GM12878 (cell line): Measurements from ENCODE around the gene TSSC4. TPM values are rescaled to one million over a fixed set of nuclear protein-coding genes. Genes with fewer than 3 reads are reported as not detected.

ENCODE experiments used
- ATAC-seq: fragments of 200-7000 bp; cut with Tn5 transposase; 3 replicates; pipeline ENCODE4 v1.9.1; 2020; ENCODE audit warnings: mild to moderate bottlenecking, moderate library complexity
- BruUV-seq: library from RNA; stranded (reverse); fragments of 400-500 nt; replicated peaks from 2 replicates; lab custom pipeline; 2021; lab: Mats Ljungman, UMichigan
- CTCF ChIA-PET: fragments of 300-600 bp; sonication (Branson Sonifier 250); formaldehyde crosslinking; extraction: SDS; loops from one replicate; lab custom pipeline; 2021; ENCODE audit warnings: inconsistent platforms; lab: Yijun Ruan, JAX
- POLR2A ChIA-PET: fragments of 350-600 bp; formaldehyde crosslinking; extraction: SDS; loops from one replicate; lab custom pipeline; 2021; ENCODE audit warnings: inconsistent platforms; lab: Charles Lee
- RAD21 ChIA-PET: fragments of 300-600 bp; sonication (Branson Sonifier 250); formaldehyde crosslinking; loops from one replicate; lab custom pipeline; 2023; ENCODE audit warnings: antibody characterized with exemption; ENCODE audit not compliant: unreplicated experiment; lab: Charles Lee
- SMC1A ChIA-PET: fragments of 300-600 bp; sonication (Branson Sonifier 250); formaldehyde crosslinking; loops from one replicate; lab custom pipeline; 2023; ENCODE audit not compliant: unreplicated experiment, uncharacterized antibody; lab: Charles Lee
- DNase-seq: peaks from one replicate; pipeline ENCODE4 v3.0.0-alpha.2; 2011; ENCODE audit warnings: low read depth, low spot score
- FAIRE-seq: peaks from 3 replicates; lab custom pipeline; 2011; peaks lifted over from hg19 to GRCh38; lab: Jason Lieb, UNC
- H2AFZ ChIP-seq: 2 replicates; pipeline ENCODE4 v1.6.0; 2011; ENCODE audit warnings: low read depth, low read length, control low read depth; ENCODE audit not compliant: control insufficient read depth
- H3K27ac ChIP-seq: 2 replicates; pipeline ENCODE4 v1.5.1; 2011; ENCODE audit warnings: control low read depth; ENCODE audit not compliant: control insufficient read depth, insufficient read depth
- H3K27me3 ChIP-seq, 2 experiments: replicated peaks in 1 of 2; 2 replicates each; pipeline versions ENCODE4 v1.6.0 to v1.6.1; 2011; ENCODE audit warnings: low read length in 1 of 2; ENCODE audit not compliant: control insufficient read depth in 2 of 2, insufficient read depth in 2 of 2
- H3K36me3 ChIP-seq, 2 experiments: 2 replicates each; pipeline ENCODE4 v1.5.1; 2011; ENCODE audit warnings: low read length in 1 of 2; ENCODE audit not compliant: control insufficient read depth in 2 of 2, insufficient read depth in 2 of 2
- H3K4me1 ChIP-seq: 2 replicates; pipeline ENCODE4 v1.6.1; 2011; ENCODE audit warnings: mild to moderate bottlenecking, low read length, moderate library complexity, mixed read lengths; ENCODE audit not compliant: control insufficient read depth, insufficient read depth
- H3K4me2 ChIP-seq: 2 replicates; pipeline ENCODE4 v1.6.0; 2011; ENCODE audit warnings: control low read depth; ENCODE audit not compliant: control insufficient read depth, insufficient read depth
- H3K4me3 ChIP-seq: fragments of 200-600 bp; sonication (generic); 2 replicates; pipeline ENCODE4 v1.5.1; 2016
- H3K79me2 ChIP-seq: 2 replicates; pipeline ENCODE4 v1.6.0; 2011; ENCODE audit warnings: low read length; ENCODE audit not compliant: control insufficient read depth, insufficient read depth
- H3K9ac ChIP-seq: 2 replicates; pipeline ENCODE4 v1.8.0; 2011; ENCODE audit warnings: low read length, control low read depth, mixed read lengths; ENCODE audit not compliant: control insufficient read depth, insufficient read depth
- H3K9me3 ChIP-seq: replicated peaks from 3 replicates; pipeline ENCODE4 v1.5.1; 2011; ENCODE audit warnings: mild to moderate bottlenecking, low read length; ENCODE audit not compliant: control insufficient read depth, insufficient read depth
- H4K20me1 ChIP-seq: 2 replicates; pipeline ENCODE4 v1.6.0; 2011; ENCODE audit not compliant: control insufficient read depth, insufficient read depth
- BACH1 ChIP-seq: fragments of 450-650 bp; IDR thresholded peaks from 2 replicates; pipeline ENCODE4 v1.6.1; 2017; ENCODE audit warnings: mild to moderate bottlenecking, borderline replicate concordance
- EGR1 ChIP-seq, 2 experiments: IDR thresholded peaks; 1 replicate in 1 of 2; 2 replicates in 1 of 2; pipeline ENCODE4 v1.6.1; 2011 to 2012; ENCODE audit warnings: low read depth in 2 of 2, low read length in 2 of 2, borderline replicate concordance in 1 of 2, mild to moderate bottlenecking in 1 of 2, moderate library complexity in 1 of 2
- KAT2A ChIP-seq: conservative IDR thresholded peaks from 2 replicates; pipeline ENCODE4 v1.6.1; 2011; ENCODE audit warnings: low read depth, low read length; ENCODE audit not compliant: control insufficient read depth
- LARP7 ChIP-seq: fragments of 450-650 bp; IDR thresholded peaks from 2 replicates; pipeline ENCODE4 v1.6.1; 2017; ENCODE audit warnings: mild to moderate bottlenecking
- MEF2A ChIP-seq: IDR thresholded peaks from 2 replicates; pipeline ENCODE4 v1.6.1; 2011; ENCODE audit warnings: low read depth, mild to moderate bottlenecking, low read length, moderate library complexity; ENCODE audit not compliant: insufficient read depth
- MEF2B ChIP-seq: fragments of 450-650 bp; IDR thresholded peaks from 2 replicates; pipeline ENCODE4 v1.6.1; 2018; ENCODE audit warnings: mild to moderate bottlenecking, moderate library complexity; ENCODE audit not compliant: partially characterized antibody, poor library complexity, severe bottlenecking
- NFIC ChIP-seq: IDR thresholded peaks from 2 replicates; pipeline ENCODE4 v1.6.1; 2012; ENCODE audit warnings: low read depth, mild to moderate bottlenecking, inconsistent platforms, low read length, moderate library complexity
- NFXL1 ChIP-seq: fragments of 450-650 bp; IDR thresholded peaks from 2 replicates; pipeline ENCODE4 v1.6.1; 2017; ENCODE audit warnings: antibody characterized with exemption, mild to moderate bottlenecking, borderline replicate concordance
- NFYB ChIP-seq: IDR thresholded peaks from 2 replicates; pipeline ENCODE4 v1.6.1; 2011; ENCODE audit warnings: low read depth, mild to moderate bottlenecking, low read length, improper control_type of control experiment, moderate library complexity; ENCODE audit not compliant: insufficient read depth
- POLR2A ChIP-seq: IDR thresholded peaks from 2 replicates; pipeline ENCODE4 v1.6.1; 2011; ENCODE audit warnings: low read depth, mild to moderate bottlenecking, low read length
- POLR2AphosphoS2 ChIP-seq: IDR thresholded peaks from 2 replicates; pipeline ENCODE4 v1.6.1; 2011; ENCODE audit warnings: low read depth, mild to moderate bottlenecking, low read length, improper control_type of control experiment, moderate library complexity
- POU2F2 ChIP-seq: IDR thresholded peaks from 3 replicates; pipeline ENCODE4 v1.6.1; 2011; ENCODE audit warnings: low read depth, mild to moderate bottlenecking, low read length, borderline replicate concordance
- SIX5 ChIP-seq: IDR thresholded peaks from 2 replicates; pipeline ENCODE4 v1.6.1; 2011; ENCODE audit warnings: mild to moderate bottlenecking, low read depth, low read length, moderate library complexity; ENCODE audit not compliant: severe bottlenecking
- SMAD1 ChIP-seq: fragments of 450-650 bp; IDR thresholded peaks from 2 replicates; pipeline ENCODE4 v1.6.1; 2018; ENCODE audit warnings: mild to moderate bottlenecking, low read depth; ENCODE audit not compliant: partially characterized antibody
- TCF3 ChIP-seq: IDR thresholded peaks from 2 replicates; pipeline ENCODE4 v1.6.1; 2012; ENCODE audit warnings: low read depth, mild to moderate bottlenecking, low read length, borderline replicate concordance; ENCODE audit not compliant: insufficient read depth
- WRNIP1 ChIP-seq: IDR thresholded peaks from 2 replicates; pipeline ENCODE4 v1.6.1; 2011; ENCODE audit warnings: low read depth, low read length, improper control_type of control experiment, borderline replicate concordance
- ZSCAN29 ChIP-seq: fragments of 450-650 bp; IDR thresholded peaks from 2 replicates; pipeline ENCODE4 v1.6.1; 2017; ENCODE audit warnings: mild to moderate bottlenecking, moderate library complexity
- ZZZ3 ChIP-seq: IDR thresholded peaks from 2 replicates; pipeline ENCODE4 v1.6.1; 2011; ENCODE audit warnings: low read depth; ENCODE audit not compliant: control insufficient read depth, insufficient read length
- WGBS: methylation state at CpG from one replicate; pipeline ENCODE4 v1.1.6; 2016; ENCODE audit warnings: low lambda C conversion rate; ENCODE audit not compliant: insufficient replicate concordance, insufficient coverage; ENCODE audit errors: missing lambda C conversion rate; 5-methylcytosine and 5-hydroxymethylcytosine counted together
- in situ Hi-C: fragments of 300-500 bp; cut with MboI; formaldehyde crosslinking; loops from 9 replicates; pipeline ENCODE4 v1.14.3; 2018; ENCODE audit warnings: mixed read lengths
- intact Hi-C: fragments of 100-400 bp; cut with micrococcal nuclease; formaldehyde crosslinking; loops from one replicate; pipeline ENCODE4 v1.14.2; 2022; ENCODE audit not compliant: unreplicated experiment
- polyA plus RNA-seq, 11 experiments: library from polyadenylated mRNA; depleted of rRNA in 4 of 11; unstranded in 6 of 11; stranded (reverse) in 5 of 11; fragments of >200 nt; fragmentation: Nextera tagmentation in 4 of 11; fragmentation: Illumina TruSeq in 1 of 11; extraction: Ambion mirVana in 4 of 11; extraction: Trizol in 1 of 11; gene quantifications; 1 replicate in 1 of 11; 2 replicates in 10 of 11; pipeline versions ENCODE4 v1.2.1 to v1.2.3, GENCODE V29; 2011 to 2016; ENCODE audit warnings: inconsistent platforms in 2 of 11, missing spikeins in 2 of 11, low read depth in 1 of 11
- total RNA-seq, 4 experiments: library from RNA; depleted of rRNA in 3 of 4; stranded (reverse); fragments of >200 nt in 3 of 4; fragmentation: Illumina TruSeq in 1 of 4; extraction: Trizol in 1 of 4; gene quantifications; 2 replicates each; pipeline versions ENCODE4 v1.2.1 to v1.2.3, GENCODE V29; 2013 to 2021
- TF ChIP-seq, protein P1 (sequence below): fragments of 450-650 bp; formaldehyde crosslinking; IDR thresholded peaks from 2 replicates; pipeline ENCODE4 v1.5.0; 2022; ENCODE audit warnings: mild to moderate bottlenecking, missing genetic modification characterization

The TSSC4 gene
- total and polyA plus RNA-seq, 10 of the 15 experiments (the other 5 are each of a cell fraction or from before 2014, with no cell fraction given), result 0.69 to 70.1 (median 25.7) TPM

DNA sequence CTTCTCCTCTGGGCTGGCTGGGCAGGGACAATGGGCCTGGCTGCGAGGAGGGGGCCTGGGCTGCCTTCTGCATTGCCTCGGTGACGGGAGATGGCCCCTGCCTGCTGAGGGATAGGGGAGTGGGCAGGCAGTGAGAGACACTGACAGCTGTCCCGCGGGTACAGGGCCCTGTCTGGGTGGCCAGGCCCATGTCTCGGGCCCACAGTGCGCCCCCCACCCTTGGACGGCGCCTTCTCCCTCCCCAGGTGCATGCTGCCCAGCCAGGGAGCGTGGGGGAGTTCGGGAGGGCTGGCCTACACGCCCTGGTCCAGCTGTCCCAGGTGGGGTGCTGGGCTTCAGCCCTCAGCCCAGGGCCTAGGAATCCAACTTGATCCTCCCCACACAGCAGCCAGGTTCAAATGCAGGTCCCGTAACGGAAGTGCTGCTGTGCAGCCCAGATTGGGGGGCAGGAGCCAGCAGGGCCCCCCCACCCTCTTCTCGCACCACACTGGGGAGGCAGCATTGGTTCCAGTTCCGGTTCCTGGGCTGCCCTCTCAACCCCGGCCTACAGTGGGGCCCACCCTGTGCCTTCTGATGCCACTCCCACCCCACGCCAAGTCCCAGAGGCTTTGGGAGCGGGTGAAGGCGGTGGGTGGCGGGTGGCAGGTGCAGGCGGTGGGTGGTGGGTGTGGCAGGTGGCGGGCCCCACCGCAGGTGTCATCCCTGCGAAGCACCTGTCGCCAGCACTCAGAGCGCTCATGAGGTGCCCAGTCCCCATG lies 7.3 kb upstream of the TSSC4 start:
- Histone ChIP-seq H3K9me3 (no peaks in the 10 kb centered on the region), H3K4me3 (no peak overlapping the region), H3K9ac (no peak overlapping the region), H4K20me1 (no peaks in the 10 kb centered on the region; the same call in 1 of the 2 replicates), H3K79me2 (peaks cover 23% of the 10 kb centered on the region), H3K27ac (no peak overlapping the region), H2AFZ (no peak overlapping the region), H3K36me3 (peaks cover 0 to 57% of the 10 kb centered on the region in 2 experiments; a peak in 3 of 4 replicates), H3K4me1 (peaks cover 42% of the 10 kb centered on the region), H3K27me3 (no peaks in the 10 kb centered on the region), H3K4me2 (peak overlapping the region; percentile 48; the same call in 1 of the 2 replicates)
- DNase-seq (no peak), ATAC-seq (no peak; the same call in 2 of the 3 replicates), FAIRE-seq (no peak)
- ChIA-PET CTCF (no interaction called here), POLR2A (no interaction called here), RAD21 (no interaction called here), SMC1A (no interaction called here)
- in situ Hi-C loops, result loop anchor here (25.0 kb wide), 1 partner anchor 1581 kb away; the partner anchor contains the start of genes PIDD1, PNPLA2 and RPLP2
- BruUV-seq, result no TSS peak
- WGBS, result 41% methylated on average over 27 of the region's 27 CpGs
- intact Hi-C loops, result no loop called here
- no peak for TF ChIP-seq NFIC
- TF ChIP-seq SIX5, result no peak
- TF ChIP-seq POU2F2, result no peak
- 0 out of 2 replicates have a peak, but pooled peaks have one; percentile 10 for TF ChIP-seq TCF3
- TF ChIP-seq ZZZ3, result no peak
- no peak for TF ChIP-seq BACH1
- no peak for TF ChIP-seq LARP7
- no peak for TF ChIP-seq MEF2A
- TF ChIP-seq SMAD1, result no peak
- TF ChIP-seq ZSCAN29, result no peak
- TF ChIP-seq EGR1 (IDR thresholded peaks at IDR 0.05; ENCODE audit: borderline replicate concordance in 1 of 2, low read depth in 2 of 2, low read length in 2 of 2), result 0 out of 3 replicates have a peak, but pooled peaks of 1 of the 2 experiments have one; percentile 1
- TF ChIP-seq WRNIP1, result no peak
- no peak for TF ChIP-seq KAT2A
- TF ChIP-seq, protein P1, sequence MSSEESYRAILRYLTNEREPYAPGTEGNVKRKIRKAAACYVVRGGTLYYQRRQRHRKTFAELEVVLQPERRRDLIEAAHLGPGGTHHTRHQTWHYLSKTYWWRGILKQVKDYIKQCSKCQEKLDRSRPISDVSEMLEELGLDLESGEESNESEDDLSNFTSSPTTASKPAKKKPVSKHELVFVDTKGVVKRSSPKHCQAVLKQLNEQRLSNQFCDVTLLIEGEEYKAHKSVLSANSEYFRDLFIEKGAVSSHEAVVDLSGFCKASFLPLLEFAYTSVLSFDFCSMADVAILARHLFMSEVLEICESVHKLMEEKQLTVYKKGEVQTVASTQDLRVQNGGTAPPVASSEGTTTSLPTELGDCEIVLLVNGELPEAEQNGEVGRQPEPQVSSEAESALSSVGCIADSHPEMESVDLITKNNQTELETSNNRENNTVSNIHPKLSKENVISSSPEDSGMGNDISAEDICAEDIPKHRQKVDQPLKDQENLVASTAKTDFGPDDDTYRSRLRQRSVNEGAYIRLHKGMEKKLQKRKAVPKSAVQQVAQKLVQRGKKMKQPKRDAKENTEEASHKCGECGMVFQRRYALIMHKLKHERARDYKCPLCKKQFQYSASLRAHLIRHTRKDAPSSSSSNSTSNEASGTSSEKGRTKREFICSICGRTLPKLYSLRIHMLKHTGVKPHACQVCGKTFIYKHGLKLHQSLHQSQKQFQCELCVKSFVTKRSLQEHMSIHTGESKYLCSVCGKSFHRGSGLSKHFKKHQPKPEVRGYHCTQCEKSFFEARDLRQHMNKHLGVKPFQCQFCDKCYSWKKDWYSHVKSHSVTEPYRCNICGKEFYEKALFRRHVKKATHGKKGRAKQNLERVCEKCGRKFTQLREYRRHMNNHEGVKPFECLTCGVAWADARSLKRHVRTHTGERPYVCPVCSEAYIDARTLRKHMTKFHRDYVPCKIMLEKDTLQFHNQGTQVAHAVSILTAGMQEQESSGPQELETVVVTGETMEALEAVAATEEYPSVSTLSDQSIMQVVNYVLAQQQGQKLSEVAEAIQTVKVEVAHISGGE (CRISPR knock-in tag), result no peak
- TF ChIP-seq NFXL1, result no peak
- TF ChIP-seq MEF2B, result no peak
- TF ChIP-seq POLR2A, result peak; percentile 26; the same call in 1 of the 2 replicates
- no peak for TF ChIP-seq NFYB
- no peak for TF ChIP-seq POLR2AphosphoS2
